Measurements from ENCODE around the gene PHIP.
"Not testable (repeated sequence)": the region's sequence is repeated elsewhere in the genome, so short reads cannot be mapped to it uniquely, and the experiment has no call there.

PHIP gene

GRCh38 chr6:79101164-79101563 lies 23.1 kb upstream of the PHIP start:
- no peak for DNase-seq (ENCODE audit: low read depth)
- TF ChIP-seq, protein P1, sequence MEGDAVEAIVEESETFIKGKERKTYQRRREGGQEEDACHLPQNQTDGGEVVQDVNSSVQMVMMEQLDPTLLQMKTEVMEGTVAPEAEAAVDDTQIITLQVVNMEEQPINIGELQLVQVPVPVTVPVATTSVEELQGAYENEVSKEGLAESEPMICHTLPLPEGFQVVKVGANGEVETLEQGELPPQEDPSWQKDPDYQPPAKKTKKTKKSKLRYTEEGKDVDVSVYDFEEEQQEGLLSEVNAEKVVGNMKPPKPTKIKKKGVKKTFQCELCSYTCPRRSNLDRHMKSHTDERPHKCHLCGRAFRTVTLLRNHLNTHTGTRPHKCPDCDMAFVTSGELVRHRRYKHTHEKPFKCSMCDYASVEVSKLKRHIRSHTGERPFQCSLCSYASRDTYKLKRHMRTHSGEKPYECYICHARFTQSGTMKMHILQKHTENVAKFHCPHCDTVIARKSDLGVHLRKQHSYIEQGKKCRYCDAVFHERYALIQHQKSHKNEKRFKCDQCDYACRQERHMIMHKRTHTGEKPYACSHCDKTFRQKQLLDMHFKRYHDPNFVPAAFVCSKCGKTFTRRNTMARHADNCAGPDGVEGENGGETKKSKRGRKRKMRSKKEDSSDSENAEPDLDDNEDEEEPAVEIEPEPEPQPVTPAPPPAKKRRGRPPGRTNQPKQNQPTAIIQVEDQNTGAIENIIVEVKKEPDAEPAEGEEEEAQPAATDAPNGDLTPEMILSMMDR (IDR thresholded peaks at IDR 0.05; ENCODE audit: low read depth, low read length, missing control alignments) = no peak
- H3K4me3 ChIP-seq (ENCODE audit: low read depth, low read length) = no peak overlapping the region

DNA sequence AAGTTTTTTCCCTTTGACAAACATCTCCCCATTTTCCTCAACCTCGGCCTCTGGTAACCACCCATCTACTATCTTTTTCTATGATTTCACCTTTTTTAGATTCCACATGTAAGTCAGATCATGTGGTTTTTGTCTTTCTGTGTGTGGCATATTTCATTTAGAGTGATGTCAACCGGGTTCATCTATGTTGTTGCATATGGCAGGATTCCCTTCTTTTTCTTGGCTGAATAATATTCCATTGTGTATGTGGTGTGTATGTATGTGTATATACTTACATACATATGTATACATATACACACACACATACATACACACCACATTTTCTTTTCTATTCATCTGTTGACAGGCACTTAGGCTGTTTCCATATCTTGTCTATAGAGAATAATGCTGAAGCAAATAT lies 22.2 kb upstream of the PHIP start:
- H3K4me3 ChIP-seq (ENCODE audit: low read depth, low read length) = no peak overlapping the region
- no peak for DNase-seq (ENCODE audit: low read depth)
- TF ChIP-seq, protein P1 (IDR thresholded peaks at IDR 0.05; ENCODE audit: low read depth, low read length, missing control alignments) = no peak

DNA sequence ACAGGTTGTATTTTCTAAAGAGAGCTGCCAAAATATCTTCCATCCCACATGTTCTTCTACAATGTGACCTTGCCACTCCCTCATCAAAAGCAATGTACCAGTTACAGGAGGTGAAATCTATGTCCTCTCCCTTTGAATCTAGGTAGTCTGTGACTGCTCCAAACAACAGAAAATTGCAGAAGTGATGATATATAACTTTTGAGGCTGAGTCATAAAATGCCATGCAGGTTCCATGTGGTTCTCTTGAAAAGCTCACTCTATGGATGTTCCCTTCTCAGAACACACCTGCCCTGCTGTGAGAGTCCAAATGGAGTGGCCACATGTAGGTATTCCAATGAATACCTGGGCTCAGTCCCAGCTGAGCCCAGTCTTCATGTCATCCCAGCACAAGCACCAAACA lies 16.9 kb upstream of the PHIP start:
- no peak overlapping the region for H3K4me3 ChIP-seq (ENCODE audit: low read depth, low read length)
- TF ChIP-seq, protein P1 (IDR thresholded peaks at IDR 0.05; ENCODE audit: low read depth, low read length, missing control alignments) = no peak
- DNase-seq (ENCODE audit: low read depth) = no peak

- not testable (repeated sequence) for DNase-seq (ENCODE audit: low read depth); H3K4me3 ChIP-seq (ENCODE audit: low read depth, low read length)
Observed at GRCh38 chr6:79091801-79092200, 13.7 kb upstream of the PHIP start.

GRCh38 chr6:79089552-79090404 lies 11.7 kb upstream of the PHIP start:
- DNase-seq (ENCODE audit: low read depth) = no peak
- H3K4me3 ChIP-seq (ENCODE audit: low read depth, low read length) = no peak overlapping the region
- TF ChIP-seq, protein P1 (IDR thresholded peaks at IDR 0.05; ENCODE audit: low read depth, low read length, missing control alignments) = no peak

DNA sequence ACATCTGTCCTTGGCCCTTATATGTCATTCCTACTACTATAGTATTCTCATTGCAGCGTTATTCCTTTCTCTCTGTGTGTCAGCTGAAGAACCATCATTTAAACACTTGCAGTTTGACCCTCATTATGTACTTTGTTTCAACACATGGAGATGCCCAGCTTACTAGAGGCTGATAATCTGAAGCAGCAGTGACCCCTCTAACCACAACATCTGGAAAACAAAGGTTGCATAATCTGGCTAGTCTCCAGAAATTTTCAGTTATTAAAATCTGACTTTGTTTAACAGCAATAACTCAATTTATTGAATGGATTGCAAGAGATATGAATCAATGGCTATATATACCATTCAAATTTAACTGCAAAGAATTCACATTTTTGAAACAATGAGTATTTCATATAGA lies 6.6 kb upstream of the PHIP start:
- TF ChIP-seq, protein P1 (IDR thresholded peaks at IDR 0.05; ENCODE audit: low read depth, low read length, missing control alignments) = no peak
- no peak for DNase-seq (ENCODE audit: low read depth)

GRCh38 chr6:79082304-79082703 lies 4.2 kb upstream of the PHIP start:
- no peak overlapping the region for H3K4me3 ChIP-seq (ENCODE audit: low read depth, low read length)
- no peak for DNase-seq (ENCODE audit: low read depth)

More for the DNA sequence above, 6.6 kb upstream of the PHIP start:
- no peak overlapping the region for H3K4me3 ChIP-seq (ENCODE audit: low read depth, low read length)

More at GRCh38 chr6:79082304-79082703, 4.2 kb upstream of the PHIP start:
- TF ChIP-seq, protein P1 (IDR thresholded peaks at IDR 0.05; ENCODE audit: low read depth, low read length, missing control alignments) = no peak
